HEK293 (cell line): Measurements from ENCODE around the gene CLSTN1.
"Not testable (repeated sequence)": the region's sequence is repeated elsewhere in the genome, so short reads cannot be mapped to it uniquely, and the experiment has no call there.

Experiments
- PATZ1 ChIP-seq: fragments of 450-650 bp; formaldehyde crosslinking; IDR thresholded peaks from 2 replicates; pipeline ENCODE4 v1.5.1; 2016; ENCODE audit warnings: missing biosample characterization, missing genetic modification characterization
- PRDM4 ChIP-seq: fragments of 450-650 bp; formaldehyde crosslinking; IDR thresholded peaks from 2 replicates; pipeline ENCODE4 v1.5.1; 2017; ENCODE audit warnings: missing biosample characterization, missing genetic modification characterization
- SCRT2 ChIP-seq: fragments of 450-650 bp; formaldehyde crosslinking; IDR thresholded peaks from 2 replicates; pipeline ENCODE4 v1.5.1; 2016; ENCODE audit warnings: missing biosample characterization, missing genetic modification characterization
- ZBTB7A ChIP-seq: fragments of 450-650 bp; formaldehyde crosslinking; IDR thresholded peaks from 2 replicates; pipeline ENCODE4 v1.5.1; 2016; ENCODE audit warnings: low read depth, missing biosample characterization, missing genetic modification characterization
- ZBTB8A ChIP-seq: fragments of 450-650 bp; formaldehyde crosslinking; IDR thresholded peaks from 2 replicates; pipeline ENCODE4 v1.5.1; 2016; ENCODE audit warnings: missing biosample characterization, missing genetic modification characterization
- ZNF202 ChIP-seq: fragments of 450-650 bp; formaldehyde crosslinking; IDR thresholded peaks from 2 replicates; pipeline ENCODE4 v1.5.1; 2016; ENCODE audit warnings: missing biosample characterization, missing genetic modification characterization, borderline replicate concordance
- ZNF274 ChIP-seq, 2 experiments: fragments of 200-500 bp in 1 of 2; fragments of 450-650 bp in 1 of 2; sonication (Bioruptor generic) in 1 of 2; formaldehyde crosslinking in 1 of 2; IDR thresholded peaks; 2 replicates each; pipeline versions ENCODE4 v1.5.1 to v1.6.1; 2014 to 2016; ENCODE audit warnings: borderline replicate concordance in 1 of 2, inconsistent platforms in 1 of 2, low read length in 1 of 2, missing biosample characterization in 1 of 2, missing genetic modification characterization in 1 of 2
- ZNF660 ChIP-seq: fragments of 450-650 bp; IDR thresholded peaks from 2 replicates; pipeline ENCODE4 v1.5.1; 2018; ENCODE audit warnings: missing biosample characterization, mild to moderate bottlenecking, missing genetic modification characterization
- ZNF670 ChIP-seq: fragments of 450-650 bp; formaldehyde crosslinking; IDR thresholded peaks from 2 replicates; pipeline ENCODE4 v1.5.1; 2016; ENCODE audit warnings: missing biosample characterization, missing genetic modification characterization, low read depth
- TF ChIP-seq, protein P1 (sequence below): fragments of 450-650 bp; formaldehyde crosslinking; IDR thresholded peaks from 2 replicates; pipeline ENCODE4 v1.5.1; 2016; ENCODE audit warnings: missing biosample characterization, missing genetic modification characterization
- TF ChIP-seq, protein P2 (sequence below): fragments of 450-650 bp; formaldehyde crosslinking; conservative IDR thresholded peaks from 2 replicates; pipeline ENCODE4 v1.5.1; 2016; ENCODE audit warnings: low read depth, missing biosample characterization, missing genetic modification characterization
- TF ChIP-seq, protein P3 (sequence below): IDR thresholded peaks from 2 replicates; pipeline ENCODE4 v1.6.1; 2011; ENCODE audit warnings: mild to moderate bottlenecking, low read depth, low read length, borderline replicate concordance

DNA sequence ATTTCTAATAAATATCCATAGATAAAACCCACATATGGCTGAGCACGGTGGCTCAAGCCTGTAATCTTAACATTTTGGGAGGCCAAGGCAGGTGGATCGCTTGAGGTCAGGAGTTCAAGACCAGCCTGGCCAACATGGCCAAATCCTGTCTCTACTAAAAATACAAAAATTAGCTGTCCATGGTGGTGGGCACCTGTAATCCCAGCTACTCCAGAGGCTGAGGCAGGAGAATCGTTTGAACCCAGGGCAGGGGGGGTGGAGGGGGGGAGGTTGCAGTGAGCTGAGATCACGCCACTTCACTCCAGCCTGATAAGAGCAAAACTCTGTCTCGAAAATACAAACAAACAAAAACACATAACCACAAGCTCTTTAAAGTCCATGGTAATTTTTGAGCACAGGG, 17.8 kb downstream of the CLSTN1 start:
- TF ChIP-seq, protein P1, sequence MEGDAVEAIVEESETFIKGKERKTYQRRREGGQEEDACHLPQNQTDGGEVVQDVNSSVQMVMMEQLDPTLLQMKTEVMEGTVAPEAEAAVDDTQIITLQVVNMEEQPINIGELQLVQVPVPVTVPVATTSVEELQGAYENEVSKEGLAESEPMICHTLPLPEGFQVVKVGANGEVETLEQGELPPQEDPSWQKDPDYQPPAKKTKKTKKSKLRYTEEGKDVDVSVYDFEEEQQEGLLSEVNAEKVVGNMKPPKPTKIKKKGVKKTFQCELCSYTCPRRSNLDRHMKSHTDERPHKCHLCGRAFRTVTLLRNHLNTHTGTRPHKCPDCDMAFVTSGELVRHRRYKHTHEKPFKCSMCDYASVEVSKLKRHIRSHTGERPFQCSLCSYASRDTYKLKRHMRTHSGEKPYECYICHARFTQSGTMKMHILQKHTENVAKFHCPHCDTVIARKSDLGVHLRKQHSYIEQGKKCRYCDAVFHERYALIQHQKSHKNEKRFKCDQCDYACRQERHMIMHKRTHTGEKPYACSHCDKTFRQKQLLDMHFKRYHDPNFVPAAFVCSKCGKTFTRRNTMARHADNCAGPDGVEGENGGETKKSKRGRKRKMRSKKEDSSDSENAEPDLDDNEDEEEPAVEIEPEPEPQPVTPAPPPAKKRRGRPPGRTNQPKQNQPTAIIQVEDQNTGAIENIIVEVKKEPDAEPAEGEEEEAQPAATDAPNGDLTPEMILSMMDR = not testable (repeated sequence)
- not testable (repeated sequence) for TF ChIP-seq SCRT2 (tag by site-specific recombination); ZNF202 (tag by site-specific recombination); ZNF670 (tag by site-specific recombination); PRDM4; ZNF274 (IDR thresholded peaks at IDR 0.05; ENCODE audit: low read length); ZNF274 (tag by site-specific recombination; IDR thresholded peaks at IDR 0.05; ENCODE audit: borderline replicate concordance); ZBTB7A (tag by site-specific recombination); ZBTB8A (tag by site-specific recombination); ZNF660; PATZ1 (tag by site-specific recombination)
- TF ChIP-seq, protein P2, sequence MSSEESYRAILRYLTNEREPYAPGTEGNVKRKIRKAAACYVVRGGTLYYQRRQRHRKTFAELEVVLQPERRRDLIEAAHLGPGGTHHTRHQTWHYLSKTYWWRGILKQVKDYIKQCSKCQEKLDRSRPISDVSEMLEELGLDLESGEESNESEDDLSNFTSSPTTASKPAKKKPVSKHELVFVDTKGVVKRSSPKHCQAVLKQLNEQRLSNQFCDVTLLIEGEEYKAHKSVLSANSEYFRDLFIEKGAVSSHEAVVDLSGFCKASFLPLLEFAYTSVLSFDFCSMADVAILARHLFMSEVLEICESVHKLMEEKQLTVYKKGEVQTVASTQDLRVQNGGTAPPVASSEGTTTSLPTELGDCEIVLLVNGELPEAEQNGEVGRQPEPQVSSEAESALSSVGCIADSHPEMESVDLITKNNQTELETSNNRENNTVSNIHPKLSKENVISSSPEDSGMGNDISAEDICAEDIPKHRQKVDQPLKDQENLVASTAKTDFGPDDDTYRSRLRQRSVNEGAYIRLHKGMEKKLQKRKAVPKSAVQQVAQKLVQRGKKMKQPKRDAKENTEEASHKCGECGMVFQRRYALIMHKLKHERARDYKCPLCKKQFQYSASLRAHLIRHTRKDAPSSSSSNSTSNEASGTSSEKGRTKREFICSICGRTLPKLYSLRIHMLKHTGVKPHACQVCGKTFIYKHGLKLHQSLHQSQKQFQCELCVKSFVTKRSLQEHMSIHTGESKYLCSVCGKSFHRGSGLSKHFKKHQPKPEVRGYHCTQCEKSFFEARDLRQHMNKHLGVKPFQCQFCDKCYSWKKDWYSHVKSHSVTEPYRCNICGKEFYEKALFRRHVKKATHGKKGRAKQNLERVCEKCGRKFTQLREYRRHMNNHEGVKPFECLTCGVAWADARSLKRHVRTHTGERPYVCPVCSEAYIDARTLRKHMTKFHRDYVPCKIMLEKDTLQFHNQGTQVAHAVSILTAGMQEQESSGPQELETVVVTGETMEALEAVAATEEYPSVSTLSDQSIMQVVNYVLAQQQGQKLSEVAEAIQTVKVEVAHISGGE (tag by site-specific recombination) = not testable (repeated sequence)
- TF ChIP-seq, protein P3, sequence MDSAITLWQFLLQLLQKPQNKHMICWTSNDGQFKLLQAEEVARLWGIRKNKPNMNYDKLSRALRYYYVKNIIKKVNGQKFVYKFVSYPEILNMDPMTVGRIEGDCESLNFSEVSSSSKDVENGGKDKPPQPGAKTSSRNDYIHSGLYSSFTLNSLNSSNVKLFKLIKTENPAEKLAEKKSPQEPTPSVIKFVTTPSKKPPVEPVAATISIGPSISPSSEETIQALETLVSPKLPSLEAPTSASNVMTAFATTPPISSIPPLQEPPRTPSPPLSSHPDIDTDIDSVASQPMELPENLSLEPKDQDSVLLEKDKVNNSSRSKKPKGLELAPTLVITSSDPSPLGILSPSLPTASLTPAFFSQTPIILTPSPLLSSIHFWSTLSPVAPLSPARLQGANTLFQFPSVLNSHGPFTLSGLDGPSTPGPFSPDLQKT = not testable (repeated sequence)
